ENCODE data around the gene ANKRD23.
"Not testable (repeated sequence)": the region's sequence is repeated elsewhere in the genome, so short reads cannot be mapped to it uniquely, and the experiment has no call there.

Gene ANKRD23

DNA sequence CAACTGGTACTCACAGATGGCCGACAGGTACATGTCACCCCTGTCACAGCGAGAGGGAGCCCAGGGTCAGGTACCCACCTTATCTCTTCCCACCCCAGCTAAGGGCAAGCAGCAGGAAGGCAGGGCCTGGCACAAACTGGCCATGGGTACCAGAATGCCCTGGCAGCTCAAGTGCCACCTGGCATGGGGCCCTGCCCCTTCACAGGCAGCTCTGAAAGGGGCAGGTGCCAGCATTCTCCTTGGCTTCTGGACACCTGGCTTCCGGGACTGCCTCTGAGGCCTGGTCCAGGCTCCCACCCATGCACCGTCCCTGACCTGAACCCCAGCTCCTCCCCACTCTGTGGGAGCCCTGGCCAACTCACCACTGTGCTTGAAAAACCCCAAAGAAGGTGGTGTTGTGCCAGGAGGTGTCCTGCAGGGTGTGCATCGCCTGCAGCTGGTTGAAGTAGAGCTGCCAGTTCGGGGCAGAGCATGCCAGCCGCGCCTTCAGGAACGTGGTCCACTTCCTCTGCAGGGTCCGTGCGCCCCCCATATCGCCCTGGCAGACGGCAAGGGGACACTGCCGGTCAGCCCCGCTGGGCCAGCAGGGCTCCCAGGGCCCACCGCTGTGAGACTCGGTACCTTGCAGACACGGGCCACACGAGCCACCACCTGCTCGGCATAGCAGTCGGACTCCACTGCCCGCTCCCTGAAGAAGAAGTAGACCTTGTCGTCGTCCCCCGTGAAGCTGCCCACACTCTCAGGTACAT, 20.7 kb upstream of the ANKRD23 start:
- no peak for FAIRE-seq

DNA sequence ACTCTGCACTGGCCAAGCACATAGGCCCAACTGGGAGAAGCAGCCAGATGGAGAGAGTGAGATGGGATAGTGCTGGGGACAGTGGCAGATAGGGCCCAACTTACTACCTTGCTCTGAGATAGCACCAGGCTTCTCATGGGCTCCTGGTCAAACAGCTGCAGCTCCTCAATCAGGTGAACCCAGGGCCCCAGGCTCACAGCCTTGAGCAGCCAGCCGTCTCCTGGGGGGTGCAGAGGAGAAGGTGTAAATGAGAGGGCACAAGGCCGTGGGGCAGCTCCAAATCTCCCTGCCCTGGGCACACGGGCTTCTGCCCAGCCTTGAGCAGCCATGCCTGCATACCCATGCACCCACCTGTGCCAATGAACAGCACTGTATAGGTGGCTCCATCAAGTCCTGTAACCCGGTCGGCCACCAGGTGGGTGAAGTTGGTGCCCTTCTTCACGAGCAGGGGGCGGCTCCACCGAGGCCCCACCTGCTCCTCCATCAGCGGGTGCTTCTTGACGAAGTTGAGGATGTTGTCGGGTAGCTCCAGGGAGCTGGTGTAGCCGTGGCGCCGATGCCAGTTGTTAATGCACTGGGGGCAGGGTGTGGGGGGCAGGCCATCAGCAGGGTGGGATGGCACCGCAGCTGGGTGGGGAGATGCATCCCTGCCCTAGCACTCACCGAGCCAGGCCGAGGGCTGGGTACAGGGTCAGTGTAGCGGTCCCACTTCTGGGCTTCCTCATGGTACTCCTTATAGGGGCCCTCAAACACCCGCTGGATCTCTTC, 19.9 kb upstream of the ANKRD23 start:
- DNase-seq (ENCODE audit: insufficient read length, low spot score), result no peak
- peak; percentile 26 for FAIRE-seq

More for the DNA sequence above, 20.7 kb upstream of the ANKRD23 start:
- no peak for DNase-seq (ENCODE audit: insufficient read length, low spot score)

DNA sequence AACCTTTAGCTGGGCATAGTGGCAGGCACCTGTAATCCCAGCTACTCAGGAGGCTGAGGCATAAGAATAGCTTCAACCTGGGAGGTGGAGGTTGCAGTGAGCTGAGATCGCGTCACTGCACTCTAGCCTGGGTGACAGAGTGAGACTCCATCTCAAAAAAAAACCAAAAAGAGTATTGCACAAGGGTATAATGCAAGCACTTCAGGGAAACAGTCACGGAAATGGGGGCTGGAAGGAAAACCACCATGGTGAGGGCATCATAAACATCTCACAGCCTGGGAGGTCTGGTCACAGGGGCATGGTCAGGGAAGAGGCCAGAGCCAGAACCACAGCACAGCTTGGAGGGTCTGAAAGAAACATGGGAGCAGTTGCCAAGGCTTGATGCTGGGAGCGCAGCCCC, 19.2 kb upstream of the ANKRD23 start:
- FAIRE-seq; DNase-seq (ENCODE audit: insufficient read length, low spot score): not testable (repeated sequence)

DNA sequence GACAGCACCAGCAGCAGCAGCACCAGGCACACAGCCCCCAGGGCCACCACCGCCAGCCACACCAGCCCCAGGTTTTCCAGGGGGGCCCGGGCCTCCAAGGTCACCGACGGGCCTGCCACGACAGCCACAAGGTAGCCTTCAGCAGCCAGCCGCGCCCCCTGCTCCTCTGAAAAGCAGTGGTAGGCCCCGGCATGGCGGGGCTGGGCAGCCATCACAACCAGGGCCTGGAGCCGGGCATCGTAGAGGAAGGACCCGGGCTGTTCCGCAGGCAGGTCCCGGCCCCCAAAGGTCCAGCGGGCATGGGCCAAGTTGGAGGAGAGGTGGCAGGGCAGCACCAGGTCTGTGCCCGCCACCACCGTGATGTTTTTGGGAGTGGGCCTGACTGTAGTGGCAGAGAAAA, 17.3 kb upstream of the ANKRD23 start:
- DNase-seq (ENCODE audit: insufficient read length, low spot score), result no peak
- no peak for FAIRE-seq

GRCh38 chr2:96860065-96861029, 16.5 kb upstream of the ANKRD23 start:
- DNase-seq (ENCODE audit: insufficient read length, low spot score) (no peak), FAIRE-seq (no peak)

GRCh38 chr2:96859681-96860064, 15.9 kb upstream of the ANKRD23 start:
- FAIRE-seq (no peak), DNase-seq (ENCODE audit: insufficient read length, low spot score) (no peak)

- DNase-seq (ENCODE audit: insufficient read length, low spot score) (no peak), FAIRE-seq (peak; percentile 4)
Observed at GRCh38 chr2:96859099-96859649, 15.4 kb upstream of the ANKRD23 start.

- FAIRE-seq (peak; percentile 95), DNase-seq (ENCODE audit: insufficient read length, low spot score) (peak; percentile 100)
Observed at GRCh38 chr2:96857667-96858372, 14.0 kb upstream of the ANKRD23 start, which contains the start of gene ANKRD39. Gene ANKRD39, minus strand, starts transcription at chr2:96858016. Its CDS starts 29 bp downstream, at chr2:96857987.

- DNase-seq (ENCODE audit: insufficient read length, low spot score) (no peak), FAIRE-seq (peak; percentile 42)
Observed at GRCh38 chr2:96856776-96857666, 13.2 kb upstream of the ANKRD23 start.

DNA sequence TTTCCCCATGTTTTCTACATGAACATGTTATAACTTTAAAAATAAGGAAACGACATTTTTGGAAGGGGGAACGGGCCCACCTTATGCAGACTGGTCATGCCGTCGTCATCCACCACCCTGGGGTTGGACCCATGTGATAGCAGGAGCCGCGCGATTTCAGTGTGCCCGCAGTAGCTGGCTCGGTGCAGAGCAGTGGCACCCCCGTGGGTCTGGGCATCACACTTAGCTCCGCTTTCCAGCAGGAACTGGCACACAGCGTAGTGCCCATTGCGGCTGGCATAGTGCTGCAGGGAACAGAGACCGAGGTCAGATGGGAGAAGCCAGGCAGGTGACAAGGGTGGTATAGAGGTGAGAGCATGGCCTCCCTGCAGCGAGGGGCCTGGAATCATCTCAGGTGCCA, 9.5 kb upstream of the ANKRD23 start:
- DNase-seq (ENCODE audit: insufficient read length, low spot score), result no peak
- FAIRE-seq, result no peak

DNA sequence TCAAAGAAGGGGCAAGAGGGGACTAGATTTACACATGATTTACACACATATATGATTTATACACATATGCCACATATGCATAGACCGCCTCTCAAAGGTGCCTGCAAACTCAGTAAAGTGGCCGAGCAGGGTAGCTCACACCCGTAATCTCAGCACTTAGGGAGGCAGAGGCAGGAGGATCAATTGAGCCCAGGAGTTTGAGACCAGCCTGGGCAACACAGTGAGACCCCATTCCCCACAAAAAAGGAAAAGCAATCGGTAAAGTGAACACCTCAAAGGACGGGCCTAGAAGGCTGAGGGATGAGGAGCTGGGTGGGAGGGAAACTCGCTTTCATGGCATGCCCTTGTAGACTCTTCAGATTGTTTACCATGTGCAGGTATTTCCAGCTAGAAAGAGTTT, 8.8 kb upstream of the ANKRD23 start:
- DNase-seq (ENCODE audit: insufficient read length, low spot score) (no peak), FAIRE-seq (no peak)

GRCh38 chr2:96848264-96848663, 4.4 kb upstream of the ANKRD23 start:
- DNase-seq (ENCODE audit: insufficient read length, low spot score), result no peak
- FAIRE-seq, result no peak

- FAIRE-seq (no peak), DNase-seq (ENCODE audit: insufficient read length, low spot score) (no peak)
Observed at GRCh38 chr2:96847586-96847985, 3.8 kb upstream of the ANKRD23 start.

GRCh38 chr2:96846825-96847224, 3.0 kb upstream of the ANKRD23 start:
- FAIRE-seq (no peak), DNase-seq (ENCODE audit: insufficient read length, low spot score) (no peak)

DNA sequence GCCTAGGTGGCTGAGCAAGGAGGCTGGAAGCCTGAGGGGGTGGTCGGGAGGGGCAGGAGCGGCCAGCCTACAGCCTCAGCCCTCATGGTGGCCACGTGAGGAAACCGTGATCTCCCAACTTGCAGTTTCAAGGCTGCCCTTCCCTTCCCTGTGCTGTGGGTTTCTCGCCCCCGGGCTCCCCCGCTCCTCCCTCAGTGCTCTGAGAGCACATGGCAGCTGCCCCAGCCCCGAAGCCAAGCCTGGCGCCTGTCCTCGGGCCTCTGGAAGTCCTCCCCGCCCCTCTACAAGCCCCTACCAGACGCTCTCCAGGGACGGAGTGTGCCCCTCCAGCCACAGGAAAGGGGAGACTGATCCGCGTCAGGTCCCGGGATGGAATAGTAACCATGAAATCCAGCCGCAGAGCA, 586 bp upstream of the ANKRD23 start:
- FAIRE-seq, result no peak
- no peak for DNase-seq (ENCODE audit: insufficient read length, low spot score)

- FAIRE-seq (peak; percentile 16), DNase-seq (ENCODE audit: insufficient read length, low spot score) (no peak)
Observed at GRCh38 chr2:96842600-96842999, 1.2 kb downstream of the ANKRD23 start.

DNA sequence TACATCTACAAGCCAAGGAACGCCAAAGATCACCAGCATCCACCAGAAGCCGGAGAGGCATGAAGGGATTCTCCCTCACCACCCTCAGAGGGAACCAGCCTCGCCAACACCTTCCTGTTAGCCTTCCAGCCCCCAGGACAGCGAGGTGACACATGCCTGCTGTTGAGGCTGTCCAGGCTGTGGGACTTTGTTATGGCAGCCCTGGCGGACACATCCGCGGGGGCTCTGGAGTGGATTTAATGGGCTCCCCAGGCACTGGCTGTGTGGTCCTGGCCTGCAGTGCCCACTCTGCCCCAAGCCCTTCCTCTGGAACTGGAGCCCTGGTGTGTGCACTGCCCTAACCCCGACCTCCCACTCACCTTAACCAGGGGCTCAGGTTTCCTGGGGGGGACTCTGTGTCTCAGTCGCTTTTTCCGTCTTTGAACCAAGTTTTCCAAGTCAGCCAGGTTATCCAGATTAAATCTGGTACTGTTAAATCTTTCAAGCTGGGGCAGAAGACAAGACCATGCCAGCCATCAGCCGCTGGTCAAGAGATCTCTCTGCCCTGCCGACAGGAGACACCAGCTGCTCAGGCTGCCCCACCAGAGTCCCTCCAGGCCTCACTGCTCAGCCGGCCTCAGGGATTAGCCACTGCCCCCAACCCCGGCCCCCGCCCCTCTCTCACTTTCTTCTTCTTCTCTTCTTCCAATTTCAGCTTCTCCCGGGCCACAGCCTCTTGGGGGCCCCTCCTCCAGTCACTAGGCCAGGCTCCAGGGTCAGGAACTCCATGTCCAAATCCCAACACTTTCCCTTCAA, 1.9 kb downstream of the ANKRD23 start:
- FAIRE-seq, result no peak
- DNase-seq (ENCODE audit: insufficient read length, low spot score), result no peak
